Activated gamma-delta T cell treated with anti-CD3 and anti-CD28 coated beads, Interleukin-2, amount 50 U/mL, for 16 hours (primary cell): ENCODE measurements around the gene NRIP2.
"Not testable (repeated sequence)": the region's sequence is repeated elsewhere in the genome, so short reads cannot be mapped to it uniquely, and the experiment has no call there.

Experiments used
- DNase-seq: peaks from one replicate; pipeline ENCODE4 v3.0.0-alpha.2; 2020; ENCODE audit warnings: low read depth

The NRIP2 gene, protein sequence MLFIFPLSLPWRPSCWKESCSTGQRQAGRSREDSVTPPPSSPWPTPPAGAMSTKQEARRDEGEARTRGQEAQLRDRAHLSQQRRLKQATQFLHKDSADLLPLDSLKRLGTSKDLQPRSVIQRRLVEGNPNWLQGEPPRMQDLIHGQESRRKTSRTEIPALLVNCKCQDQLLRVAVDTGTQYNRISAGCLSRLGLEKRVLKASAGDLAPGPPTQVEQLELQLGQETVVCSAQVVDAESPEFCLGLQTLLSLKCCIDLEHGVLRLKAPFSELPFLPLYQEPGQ

DNA sequence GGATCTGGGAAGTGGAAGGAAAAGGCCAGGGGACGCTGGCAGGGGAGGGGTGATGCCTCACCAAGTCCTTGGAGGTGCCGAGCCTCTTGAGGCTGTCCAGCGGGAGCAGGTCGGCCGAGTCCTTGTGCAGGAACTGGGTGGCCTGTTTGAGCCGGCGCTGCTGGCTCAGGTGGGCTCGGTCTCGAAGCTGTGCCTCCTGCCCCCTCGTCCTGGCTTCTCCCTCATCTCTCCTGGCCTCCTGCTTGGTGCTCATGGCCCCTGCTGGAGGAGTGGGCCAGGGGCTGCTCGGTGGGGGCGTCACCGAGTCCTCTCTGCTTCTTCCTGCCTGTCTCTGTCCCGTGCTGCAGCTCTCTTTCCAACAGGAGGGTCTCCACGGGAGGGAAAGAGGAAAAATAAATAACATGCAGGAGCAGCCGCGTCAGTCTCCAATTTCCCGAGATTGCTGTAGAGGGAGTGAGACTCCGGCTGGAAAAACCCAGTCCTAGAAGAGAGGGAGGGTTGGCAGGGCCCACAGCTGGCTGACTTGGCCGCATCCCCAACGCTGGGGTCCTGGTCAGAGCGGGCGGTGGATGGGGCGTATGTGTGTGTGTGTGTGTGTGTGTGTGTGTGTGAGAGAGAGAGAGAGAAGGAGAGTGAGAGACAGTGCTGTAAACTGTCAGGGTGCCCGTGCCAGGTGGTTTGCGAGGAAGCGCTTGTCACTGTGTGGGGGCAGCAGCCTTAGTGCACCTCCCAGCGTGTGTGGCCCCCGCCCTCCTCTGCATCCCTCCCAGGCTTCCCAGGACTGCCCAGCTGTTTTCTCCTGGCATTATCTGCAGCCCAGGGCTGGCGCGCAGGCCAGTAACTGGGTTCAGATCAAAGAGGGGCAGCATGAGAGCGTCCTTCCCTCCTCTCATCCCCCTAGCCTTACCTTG, at the start of gene NRIP2:
NRIP2 (minus strand) TSS at position 455 of the 911 bp plus-strand sequence; CDS start at position 403, 52 bp downstream.
- no peak for DNase-seq

DNA sequence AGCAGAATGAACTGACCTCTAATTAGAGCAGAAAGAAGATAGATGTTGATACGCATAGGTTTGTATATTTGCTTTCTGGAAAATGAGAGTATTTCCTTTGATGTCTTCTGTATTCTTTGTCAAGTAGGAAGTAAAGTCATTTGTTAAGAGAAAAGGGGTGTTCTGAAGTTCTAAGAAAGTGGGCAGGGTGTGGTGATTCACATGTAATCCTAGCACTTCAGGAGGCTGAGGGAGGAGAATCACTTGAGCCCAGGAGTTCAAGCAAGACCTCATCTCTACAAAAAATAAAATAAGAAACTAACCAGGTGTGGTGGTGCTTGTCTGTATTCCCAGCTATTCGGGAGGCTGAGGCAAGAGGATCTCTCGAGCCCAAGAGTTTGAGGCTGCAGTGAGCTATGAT, 45.0 kb upstream of the NRIP2 start:
- DNase-seq, result no peak

DNA sequence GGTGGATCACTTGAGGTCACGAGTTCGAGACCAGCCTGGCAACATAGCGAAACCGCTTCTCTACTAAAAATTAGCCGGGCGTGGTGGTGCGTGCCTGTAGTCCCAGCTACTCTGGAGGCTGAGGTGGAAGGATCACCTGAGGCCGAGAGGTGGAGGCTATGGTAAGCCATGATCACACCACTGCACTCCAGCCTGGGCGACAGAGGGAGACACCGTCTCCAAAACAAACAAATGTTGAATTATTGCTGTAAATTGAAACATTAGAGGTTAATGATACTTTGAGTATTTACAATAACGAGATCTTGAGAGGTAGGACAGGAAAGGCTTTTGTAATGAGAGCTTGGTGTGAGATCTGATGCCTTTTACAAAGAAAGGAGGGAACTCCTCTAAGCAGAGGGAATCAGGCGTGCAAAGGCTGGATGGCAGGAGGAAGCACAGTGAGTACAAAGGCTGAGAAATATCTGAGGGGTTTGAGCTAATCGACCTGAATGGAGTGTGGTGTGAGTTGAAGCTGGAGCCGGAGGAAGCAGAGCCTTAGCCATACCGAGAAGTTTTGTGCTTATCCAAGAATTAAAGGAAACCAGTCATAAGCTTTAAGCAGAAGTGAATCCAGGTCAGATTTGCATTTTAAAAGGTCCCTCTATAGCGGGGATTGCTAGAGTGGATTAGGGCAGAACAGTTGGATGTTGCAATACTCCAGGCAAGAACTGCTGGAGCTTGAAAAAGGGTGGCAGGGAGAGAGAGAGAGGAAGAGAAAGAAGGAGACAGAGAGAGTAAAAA, 43.3 kb upstream of the NRIP2 start:
- no peak for DNase-seq

DNA sequence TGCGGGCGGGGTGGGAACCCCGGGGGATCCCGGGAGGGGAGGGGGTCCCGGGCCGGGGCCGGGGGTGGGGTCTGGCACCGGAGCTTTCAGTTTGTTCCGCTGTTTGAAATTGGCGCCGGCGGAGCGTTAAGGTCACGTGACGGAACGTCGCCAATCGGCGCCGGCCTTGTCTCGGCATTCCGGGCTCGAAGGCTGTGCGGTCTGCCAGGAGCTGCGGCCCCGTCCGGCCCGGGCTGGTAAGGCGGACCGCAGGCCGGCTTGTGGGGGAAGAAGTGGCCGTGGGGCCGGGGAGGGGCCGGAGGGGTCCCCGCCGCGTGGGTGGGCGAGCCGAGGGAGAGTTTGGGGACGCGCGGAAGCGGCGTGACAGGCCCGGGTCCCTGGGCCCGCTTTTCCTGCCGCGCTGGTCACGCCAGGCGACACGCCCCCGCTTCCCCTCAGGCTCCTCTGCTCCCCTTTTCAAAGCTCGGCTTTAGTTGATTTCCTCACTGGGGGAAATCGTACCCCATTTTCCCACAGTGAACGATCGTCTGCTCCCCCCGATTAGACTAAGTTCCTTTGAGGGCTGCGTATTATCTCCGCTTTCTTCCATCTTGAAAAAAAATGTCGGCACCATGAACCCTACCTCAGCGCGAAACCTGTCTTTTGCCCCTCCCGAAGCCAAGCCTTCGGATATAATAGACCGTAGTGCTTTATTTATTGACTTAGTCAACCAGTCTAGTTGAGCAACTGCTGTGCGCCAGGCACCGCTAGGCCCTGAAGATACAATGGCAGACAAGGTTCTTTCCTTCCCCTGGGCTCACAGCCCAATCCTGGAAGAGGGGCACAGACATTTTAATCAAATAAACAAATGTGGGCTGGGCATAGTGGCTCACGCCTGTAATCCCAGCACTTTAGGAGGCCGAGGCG, 42.5 kb upstream of the NRIP2 start, which contains the start of the genes FOXM1 and RHNO1:
FOXM1 (minus strand) TSS at position 128 of the 906 bp plus-strand sequence. CDS start 2,696 bp downstream, outside the sequence.
RHNO1 (plus strand) TSS at position 177 of the 906 bp plus-strand sequence. CDS start 8,144 bp downstream, outside the sequence.
- peak; percentile 76 for DNase-seq

DNA sequence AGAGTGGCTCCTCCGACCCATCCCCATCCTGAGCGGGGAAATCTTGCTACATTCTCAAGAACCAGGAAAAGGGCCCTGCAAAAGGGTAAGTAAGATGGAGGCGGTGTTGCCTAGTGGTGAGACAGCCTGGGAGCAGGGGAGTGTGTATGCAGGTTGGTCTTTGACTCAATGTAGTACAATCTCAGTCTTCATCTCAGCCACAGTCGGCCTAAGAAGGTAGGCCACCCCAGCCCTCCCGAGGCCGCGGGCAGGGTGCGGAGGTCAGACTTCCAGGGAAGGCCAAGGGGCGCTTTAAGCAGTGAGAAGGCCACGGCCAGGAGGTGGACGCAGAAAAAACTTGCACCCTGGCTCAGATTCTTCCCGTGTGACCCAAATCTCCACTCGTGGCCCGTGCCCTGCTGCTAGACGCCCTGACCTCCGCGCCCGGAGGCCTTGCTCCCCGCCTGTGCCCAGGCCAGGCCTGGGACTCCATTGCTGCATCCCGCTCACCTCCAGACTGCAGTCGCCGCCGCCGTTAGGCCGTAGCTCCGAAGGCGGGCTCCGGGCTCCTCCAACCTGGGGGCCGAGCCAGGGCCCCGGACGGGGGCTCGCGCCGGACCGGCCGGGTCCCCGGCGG, 41.7 kb upstream of the NRIP2 start:
- no peak for DNase-seq

DNA sequence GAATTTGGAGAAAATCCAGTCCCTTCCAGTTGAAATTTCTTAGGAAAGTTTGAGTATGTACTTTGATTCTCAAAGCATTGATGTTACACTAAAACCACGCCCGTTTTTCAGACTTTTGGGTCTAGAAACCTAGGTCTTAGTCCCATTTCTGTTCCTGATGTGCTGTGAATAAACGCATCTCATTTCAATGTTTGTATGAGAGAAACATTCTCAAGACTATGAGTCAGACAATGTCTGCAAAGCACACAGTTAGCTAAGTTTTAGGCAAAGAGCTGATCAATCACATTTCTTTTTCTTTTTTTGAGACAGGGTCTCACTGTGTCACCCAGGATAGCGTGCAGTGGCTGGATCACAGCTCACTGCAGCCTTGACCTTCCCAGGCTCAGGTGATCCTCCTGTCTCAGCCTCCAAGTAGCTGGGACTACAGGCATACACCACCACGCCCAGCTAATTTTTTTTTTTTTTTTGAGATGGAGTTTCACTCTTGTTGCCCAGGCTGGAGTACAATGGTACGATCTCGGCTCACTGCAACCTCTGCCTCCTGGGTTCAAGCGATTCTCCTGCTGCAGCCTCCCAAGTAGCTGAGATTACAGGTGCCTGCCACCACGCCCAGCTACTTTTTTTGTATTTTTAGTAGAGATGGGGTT, 34.3 kb upstream of the NRIP2 start:
- DNase-seq, result not testable (repeated sequence)

DNA sequence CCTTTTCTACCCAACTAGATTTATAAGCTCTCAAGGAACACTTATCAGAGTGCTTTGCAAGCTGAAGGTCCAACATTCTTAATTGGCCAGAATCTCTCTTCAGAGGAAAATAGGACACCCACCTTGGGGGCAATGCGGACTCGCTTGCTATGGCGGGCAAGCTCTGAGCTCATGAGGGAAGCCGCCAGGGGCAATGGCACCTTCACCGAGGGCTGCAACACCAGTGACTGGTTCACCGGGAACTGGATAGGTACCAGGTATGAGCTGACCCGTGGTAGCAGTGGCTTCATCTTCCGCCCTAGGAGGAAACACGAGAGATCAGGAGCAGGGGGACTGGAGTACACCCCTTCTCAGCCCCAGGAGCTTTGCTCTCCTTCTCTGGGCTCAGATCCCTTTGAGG, 29.4 kb upstream of the NRIP2 start:
- DNase-seq, result no peak

DNA sequence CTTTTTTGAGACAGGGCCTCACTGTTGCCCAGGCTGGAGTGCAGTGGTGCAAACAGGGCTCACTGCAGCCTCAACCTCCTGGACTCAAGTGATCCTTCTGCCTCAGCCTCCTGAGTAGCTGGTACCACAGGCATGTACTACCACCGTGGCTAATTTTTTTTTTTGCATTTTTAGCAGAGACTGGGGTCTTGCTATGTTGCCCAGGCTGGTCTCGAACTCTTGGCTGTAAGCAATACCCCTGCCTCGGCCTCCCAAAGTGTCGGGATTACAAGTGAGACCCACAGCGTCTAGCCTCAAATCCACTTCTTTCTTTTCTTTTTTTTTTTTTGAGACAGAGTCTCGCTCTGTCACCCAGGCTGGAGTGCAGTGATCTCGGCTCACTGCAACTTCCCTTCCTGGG, 28.6 kb upstream of the NRIP2 start:
- DNase-seq, result not testable (repeated sequence)

DNA sequence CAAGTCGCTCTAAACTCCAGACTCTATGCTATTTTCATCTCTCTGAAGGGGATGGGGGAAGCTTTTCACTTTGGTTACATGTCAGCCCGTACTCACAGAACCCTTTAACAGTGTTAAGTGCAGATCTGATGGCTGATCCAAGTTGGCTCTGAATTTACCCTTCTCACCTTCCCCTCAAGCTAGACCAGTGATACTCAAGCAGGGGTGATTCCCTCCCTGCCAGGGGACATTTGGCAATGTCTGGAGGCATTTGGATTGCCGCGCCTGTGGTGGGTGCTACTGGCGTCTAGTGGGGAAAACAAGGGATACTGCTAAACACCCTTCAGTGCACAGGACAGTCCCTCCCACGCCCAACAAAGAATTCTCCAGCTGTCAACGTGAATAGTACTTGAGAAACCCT, 28.0 kb upstream of the NRIP2 start:
- DNase-seq, result no peak

DNA sequence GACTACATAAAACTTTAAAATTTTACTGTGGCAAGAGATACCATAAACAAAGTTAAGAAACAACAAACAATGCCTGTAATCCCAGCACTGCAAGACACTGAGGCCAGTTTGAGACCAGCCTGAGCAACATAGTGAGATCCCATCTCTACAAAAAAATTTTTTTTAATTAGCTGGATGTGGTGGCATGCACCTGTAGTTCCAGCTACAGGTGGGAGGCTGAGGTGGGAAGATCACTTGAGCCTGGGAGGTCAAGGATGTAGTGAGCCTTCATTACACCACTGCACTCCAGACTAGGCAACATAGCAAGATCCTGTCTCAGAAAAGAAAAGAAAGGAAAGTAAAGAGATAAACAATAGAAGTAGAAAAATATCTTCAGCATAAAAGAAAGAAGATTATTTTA, 25.3 kb upstream of the NRIP2 start:
- no peak for DNase-seq

DNA sequence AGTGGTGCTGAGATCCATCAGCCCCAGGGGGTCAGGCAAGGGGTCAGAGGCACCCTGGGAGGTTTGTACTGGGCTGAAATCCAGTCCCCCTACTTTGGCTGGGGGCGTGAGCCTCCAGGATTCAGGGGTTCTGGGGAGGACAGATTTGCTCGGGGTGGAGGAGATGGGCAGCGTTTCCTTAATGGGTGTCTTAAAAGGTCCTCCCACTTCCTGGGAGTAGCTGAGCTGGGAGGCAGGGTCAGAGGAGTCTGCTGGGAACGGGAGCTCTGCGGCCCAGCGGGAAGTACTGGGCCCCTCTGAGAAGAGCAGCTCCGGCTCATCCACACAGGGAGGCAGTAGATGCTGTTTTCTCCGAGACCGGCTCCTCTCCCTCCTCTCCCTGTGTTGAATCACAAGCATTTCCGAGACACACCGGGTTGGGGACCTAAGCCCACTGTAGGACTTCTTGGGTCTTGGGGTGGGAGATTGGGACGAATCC, 24.1 kb upstream of the NRIP2 start:
- DNase-seq, result no peak

DNA sequence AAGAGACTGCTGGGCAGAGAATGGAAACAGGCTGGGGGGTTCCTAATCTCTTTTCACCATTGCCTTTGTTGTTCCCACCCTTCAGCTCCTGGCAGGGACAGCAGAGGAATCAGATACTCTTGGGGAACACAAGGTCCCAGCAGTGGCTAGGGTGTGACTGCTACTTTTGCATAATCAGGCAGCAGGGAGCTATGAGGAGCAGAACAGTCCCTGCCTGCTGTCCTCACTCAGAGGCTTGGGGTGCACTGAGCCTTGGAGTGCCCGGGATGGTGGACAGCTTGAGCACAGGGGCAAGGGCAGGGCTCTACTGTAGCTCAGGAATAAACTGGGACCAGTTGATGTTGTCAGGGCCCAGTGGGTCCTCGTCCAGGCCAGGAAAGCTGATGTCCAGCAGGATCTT, 23.5 kb upstream of the NRIP2 start:
- DNase-seq, result no peak

DNA sequence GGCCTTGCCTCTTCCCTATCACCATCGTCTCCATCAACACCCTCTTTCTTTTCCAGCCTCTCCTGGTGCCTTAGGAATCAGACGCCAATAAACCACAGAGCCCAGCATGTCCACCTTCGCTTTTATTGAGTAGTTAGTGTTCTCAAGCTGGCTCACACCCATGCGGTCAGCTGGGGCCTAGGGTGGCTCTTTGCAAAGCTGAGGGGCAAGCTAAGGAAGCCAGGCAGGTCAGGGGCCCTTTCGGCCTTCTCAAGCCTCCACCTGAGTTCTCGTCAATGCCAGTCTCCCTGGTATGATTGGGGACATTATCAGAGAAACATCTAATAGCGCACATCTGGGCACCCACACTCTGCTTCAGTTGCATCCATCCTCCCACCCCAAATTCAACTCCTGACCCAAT, 22.7 kb upstream of the NRIP2 start:
- DNase-seq, result no peak

DNA sequence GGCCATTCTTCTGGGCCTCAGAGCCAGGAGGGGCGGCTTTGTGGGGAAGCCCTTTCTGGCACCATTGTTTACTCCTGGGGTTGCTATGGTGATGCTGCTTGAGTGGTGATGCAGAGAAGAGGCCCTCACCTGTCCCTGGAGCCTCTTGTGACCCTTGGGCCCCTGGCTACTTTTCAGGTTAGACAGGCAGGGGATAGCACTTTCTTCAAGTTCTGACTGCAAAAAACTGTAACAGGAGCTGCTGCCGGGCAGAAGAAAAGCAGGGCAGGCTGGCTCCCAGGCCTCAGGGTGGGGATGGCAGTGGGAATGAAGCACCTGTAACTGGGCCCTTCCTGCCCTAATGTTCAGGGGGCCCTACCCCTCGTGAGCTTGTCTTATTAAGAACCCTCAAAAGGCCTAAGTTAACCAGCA, 22.2 kb upstream of the NRIP2 start, which contains the start of gene TEX52:
TEX52 (minus strand) TSS at position 19 of the 411 bp plus-strand sequence; CDS start at position 6, 13 bp downstream.
- DNase-seq, result no peak

DNA sequence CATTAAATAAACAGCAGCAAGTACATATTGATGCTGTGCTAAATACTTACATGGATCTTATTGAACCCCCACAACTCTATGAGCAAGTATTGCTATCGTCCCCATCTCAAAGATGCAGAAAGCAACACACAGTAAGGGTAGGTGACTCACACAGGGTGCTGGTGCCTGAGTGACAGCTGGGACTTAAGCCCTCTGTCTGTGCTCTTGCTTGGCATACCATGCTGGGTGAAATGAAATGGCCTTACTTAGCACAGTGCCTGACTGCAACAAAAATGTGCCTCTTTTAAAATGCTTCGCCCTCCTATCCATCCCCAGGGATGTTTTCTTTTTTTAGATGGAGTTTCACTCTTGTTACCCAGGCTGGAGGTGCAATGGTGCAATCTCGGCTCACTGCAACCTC, 21.2 kb upstream of the NRIP2 start:
- no peak for DNase-seq

DNA sequence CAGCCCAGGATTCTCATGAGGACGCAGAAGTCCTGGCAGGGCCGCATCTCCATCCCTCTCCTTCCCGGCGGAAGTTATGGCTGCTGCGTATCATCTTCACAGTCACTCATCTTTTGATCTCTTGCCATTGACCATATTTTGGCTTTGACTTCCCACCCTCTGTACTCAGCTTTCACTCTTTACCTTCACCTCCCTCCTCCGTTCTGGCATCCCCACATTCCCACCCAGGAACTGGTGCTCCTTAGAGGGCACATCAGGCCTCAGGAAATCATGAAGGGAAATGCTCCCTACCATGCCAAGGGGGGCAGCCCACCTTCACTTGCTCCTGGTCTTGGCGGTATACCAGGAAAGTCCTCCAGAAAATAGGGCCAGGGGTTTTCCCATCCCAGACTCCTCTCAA, 20.7 kb upstream of the NRIP2 start:
- DNase-seq, result no peak

DNA sequence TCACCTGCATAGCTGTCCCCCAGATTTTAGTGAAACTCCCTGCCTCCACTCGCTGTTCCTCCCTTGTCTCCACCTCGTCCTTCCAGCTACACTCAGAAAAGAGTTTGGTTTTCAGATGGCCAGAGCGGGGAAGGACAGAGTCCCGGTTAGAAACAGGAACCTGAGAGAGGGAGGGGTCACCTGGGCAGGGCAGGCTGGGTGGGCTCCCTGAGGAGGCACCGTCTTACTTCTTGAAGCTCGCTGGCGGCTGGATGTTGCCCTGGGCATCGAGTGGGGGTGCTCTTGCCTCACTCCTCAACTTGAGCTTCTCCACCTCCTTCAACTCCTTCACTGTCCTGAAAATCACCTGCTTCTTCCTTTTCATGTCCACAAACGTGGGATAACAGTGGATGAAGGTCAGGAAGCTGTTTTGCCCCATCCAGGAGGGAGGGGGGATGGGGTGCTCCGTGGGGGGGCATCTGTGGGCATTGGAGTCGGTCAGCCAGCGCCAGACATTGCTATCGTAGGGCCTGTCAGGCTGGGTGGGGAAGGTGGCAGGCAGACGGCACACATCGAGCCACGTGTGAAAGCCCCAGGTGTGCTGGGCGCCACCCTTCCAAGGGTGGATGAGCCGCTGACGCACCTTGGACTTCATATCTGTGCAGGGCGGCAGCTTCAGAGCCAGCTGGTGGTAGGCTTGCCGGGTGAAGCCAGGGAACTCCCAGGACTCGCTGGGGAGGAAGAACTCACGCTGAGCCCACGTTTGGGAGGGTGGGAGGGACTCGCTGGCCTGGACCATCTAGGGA, 20.0 kb upstream of the NRIP2 start:
- DNase-seq, result no peak

DNA sequence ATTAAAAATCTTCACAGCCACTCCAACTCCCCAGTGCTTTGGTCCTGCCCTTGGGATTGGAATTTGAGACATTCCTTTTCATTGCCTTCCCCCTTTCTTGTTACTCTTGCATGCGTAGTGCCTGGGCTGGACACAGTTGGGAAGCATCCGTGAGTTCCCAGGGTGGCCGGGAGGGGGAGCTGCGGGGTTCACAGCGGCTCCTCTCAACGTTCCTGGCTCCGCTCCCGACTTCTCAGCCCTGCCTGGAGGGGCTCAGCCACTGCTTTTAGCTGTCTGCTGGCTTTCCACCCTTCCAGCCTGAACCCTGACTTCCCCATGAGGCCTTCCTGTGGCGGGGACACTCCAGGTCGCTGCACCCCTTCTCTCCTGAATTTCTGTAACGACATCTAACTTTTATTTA, 18.8 kb upstream of the NRIP2 start:
- DNase-seq, result peak; percentile 10

DNA sequence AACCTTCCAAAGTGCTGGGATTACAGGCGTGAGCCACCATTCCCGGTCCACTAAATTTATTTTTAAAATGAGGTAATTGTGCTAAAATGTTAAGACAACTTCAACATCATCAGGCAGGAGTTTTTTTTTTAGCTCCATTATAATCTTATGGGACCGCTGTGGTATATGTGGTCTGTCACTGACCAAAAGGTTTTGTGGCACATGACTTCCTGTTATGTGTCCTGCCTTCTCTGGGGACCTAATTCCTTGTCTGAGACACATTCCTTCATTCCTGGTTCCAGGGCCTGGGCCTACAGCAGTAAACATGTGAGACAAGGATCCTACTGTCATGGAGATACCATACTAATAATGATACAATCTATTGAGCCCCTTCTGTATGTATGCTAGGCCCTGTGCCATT, 17.1 kb upstream of the NRIP2 start:
- no peak for DNase-seq
